ENCODE data around the gene HEXIM2.
"Not testable (repeated sequence)": the region's sequence is repeated elsewhere in the genome, so short reads cannot be mapped to it uniquely, and the experiment has no call there.

The HEXIM2 gene, protein sequence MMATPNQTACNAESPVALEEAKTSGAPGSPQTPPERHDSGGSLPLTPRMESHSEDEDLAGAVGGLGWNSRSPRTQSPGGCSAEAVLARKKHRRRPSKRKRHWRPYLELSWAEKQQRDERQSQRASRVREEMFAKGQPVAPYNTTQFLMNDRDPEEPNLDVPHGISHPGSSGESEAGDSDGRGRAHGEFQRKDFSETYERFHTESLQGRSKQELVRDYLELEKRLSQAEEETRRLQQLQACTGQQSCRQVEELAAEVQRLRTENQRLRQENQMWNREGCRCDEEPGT

DNA sequence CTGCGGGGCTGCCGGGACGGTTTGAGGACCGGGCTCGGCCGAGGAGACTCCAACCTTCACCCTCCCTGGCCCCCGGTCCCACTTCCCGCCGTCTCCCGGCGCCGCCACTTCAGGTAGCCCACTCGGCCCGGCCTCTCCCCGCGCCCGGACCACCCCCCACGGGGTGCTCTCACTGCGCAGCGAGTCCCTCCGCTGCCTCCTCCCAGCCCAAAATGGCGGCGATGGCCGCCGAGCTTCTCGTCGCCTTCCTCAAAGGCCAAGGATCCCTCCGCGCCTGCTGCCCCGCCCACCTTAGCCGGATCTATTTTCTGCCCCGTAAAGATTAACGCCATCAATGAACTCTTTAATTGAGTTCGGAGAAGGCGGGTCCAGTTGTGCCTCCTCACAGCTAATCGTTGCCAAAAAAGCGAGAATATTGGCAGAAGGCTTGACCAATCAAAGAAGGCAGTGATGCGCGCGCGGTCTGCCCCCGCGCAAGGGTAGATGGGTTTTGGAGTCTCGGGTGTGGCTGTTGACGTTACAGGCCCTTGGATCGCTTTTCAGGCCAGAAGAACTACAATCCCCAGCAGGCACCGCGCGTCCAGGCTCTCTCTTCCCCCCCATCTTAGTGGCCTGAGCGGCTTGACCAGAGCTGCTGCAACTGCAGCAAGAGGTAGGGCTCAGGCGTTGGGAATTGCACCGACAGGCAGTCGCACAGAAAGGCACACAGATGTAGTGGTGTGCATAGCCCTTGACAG lies at the start of gene HEXIM2:
Gene HEXIM2 (plus strand): TSS at position 588 of the 737 bp plus-strand sequence. CDS start 919 bp downstream, outside the sequence.
- DNase-seq (ENCODE audit: low read depth) = peak; percentile 96

DNA sequence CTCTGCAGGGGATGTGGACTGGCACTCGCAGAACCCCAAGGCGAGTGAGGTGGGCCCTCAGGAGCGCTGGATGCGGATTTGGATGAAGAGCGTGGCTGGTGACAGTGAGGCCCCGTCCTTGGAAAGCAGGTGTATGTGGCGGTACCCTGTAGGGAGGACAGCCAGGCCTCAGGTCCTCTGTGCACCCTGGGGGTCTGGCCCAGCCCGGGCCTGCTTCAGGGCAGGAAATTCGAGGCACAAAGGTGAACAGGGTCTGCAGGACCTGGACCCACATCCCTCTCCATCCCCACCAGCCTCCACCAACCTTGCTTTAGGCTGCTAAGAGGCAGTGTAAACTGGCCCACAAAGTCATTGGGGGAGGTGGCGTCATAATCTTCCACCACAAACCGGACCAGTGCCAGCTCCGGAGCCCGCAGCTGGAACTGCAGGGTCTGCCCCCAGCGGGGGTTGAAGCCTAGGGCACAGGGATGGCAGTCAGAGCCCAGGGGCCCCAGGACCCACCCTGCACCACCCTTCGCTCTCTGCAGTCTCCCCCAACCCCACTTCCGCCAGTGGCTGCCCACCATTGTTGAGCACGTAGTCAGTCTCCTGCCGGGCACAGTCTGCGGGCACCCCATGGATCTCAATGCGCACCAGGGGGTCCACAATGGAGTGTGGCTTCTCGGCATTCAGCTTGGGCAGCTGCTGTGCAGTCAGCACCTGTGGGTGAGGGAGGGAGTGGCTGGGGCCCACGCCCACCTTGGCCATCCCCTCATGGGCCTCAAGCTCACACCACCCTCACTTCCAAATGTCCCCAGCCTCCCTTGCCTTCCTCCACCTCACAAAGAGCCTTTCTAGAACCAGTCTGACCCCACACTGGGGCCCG lies 48.9 kb upstream of the HEXIM2 start:
- no peak for DNase-seq (ENCODE audit: low read depth)

DNA sequence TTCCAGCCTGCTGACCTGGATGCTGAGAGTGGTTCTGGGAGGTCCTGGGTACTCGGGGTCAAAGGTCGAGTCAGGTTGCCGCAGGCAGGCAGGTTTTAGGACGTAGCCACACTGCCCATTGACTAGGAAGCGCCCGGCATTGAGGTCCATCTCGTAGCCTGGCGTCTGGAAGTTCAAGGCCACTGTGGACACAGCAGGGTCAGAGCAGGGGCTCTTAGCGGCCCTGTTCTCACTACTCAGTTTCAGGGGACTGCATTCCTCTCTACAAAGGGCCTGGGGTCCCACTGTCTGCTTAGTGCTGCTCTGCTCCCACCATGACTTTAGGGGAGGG lies 48.3 kb upstream of the HEXIM2 start:
- no peak for DNase-seq (ENCODE audit: low read depth)

DNA sequence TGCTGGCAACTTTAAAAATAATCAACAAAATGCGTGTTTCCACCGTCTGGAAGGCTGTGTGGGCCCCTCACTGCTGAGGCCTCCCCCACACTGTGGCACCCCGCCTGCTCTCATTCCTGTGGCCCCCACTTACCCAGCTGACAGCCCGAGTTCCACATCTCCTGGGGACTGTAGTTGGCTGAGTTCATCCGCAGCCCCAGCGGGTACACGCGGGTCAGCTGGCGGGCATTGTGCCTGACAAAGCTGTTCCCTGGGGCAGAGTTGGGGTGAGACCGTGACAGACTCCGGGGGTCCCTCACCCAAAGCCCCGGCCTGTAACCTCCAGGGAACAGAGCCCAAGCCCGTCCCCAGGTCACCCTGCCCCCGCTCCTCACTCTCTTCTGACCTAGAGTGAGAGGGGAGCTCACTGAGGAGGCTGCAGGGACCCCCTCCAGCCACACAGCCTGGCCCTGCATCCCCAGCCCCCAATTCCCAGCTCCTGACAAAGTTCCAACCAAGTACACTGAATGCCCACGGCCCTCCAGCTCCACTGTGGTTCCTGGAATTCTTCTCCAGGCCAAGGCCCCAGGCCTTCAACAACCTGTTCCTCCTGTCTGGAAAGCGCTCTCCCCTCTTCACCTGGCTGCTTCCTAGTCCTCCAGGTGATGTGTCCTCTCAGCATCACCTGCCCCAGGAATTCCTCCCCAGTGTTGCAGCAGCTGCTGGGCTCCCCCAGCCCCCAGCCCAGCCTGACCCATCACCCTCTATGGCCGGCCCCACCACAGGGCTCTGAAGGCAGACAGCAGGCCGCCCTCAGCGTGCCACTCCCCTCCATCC lies 47.4 kb upstream of the HEXIM2 start:
- no peak for DNase-seq (ENCODE audit: low read depth)

GRCh38 chr17:45115015-45115625 lies 46.6 kb upstream of the HEXIM2 start:
- no peak for DNase-seq (ENCODE audit: low read depth)

DNA sequence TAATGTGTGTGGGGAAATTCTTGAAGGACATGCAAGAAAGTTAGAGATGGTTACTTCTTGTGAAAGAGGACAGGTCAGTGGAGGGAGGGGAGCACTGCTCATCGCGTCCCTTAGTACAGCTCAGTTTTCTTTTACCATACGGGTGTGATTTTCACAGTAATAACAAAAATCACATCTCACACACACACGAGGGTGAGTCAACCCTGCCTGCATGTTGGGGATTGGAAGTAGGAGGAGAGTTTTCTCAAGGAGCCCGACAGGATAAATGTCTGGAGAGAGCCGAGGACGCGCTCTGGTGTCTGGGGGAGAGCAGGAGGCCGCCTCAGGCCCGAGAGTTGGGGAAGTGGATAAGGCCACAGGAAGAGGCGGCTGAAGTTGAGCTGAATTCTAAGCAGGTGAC lies 45.8 kb upstream of the HEXIM2 start:
- DNase-seq (ENCODE audit: low read depth) = no peak

GRCh38 chr17:45116434-45117016 lies 45.1 kb upstream of the HEXIM2 start:
- no peak for DNase-seq (ENCODE audit: low read depth)

DNA sequence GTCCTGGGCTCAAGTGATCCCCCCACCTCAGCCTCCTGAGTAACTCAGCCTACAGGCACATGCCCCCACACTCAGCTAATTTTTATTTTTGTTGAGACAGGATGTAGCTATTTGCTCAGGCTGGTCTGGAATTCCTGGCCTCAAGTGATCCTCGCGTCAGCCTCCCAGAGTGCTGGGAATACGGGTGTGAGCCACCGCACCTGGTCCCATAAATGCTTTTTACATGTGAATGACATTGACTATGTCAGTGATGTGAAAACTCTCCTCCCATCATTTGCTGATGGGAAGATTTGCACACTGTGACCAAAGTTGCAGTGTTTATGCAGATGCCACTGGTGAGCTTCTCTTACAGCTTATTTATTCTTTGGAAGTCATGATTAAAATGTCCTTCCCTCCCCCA lies 44.3 kb upstream of the HEXIM2 start:
- no peak for DNase-seq (ENCODE audit: low read depth)

- no peak for DNase-seq (ENCODE audit: low read depth)
Measured at GRCh38 chr17:45117848-45118646, 43.6 kb upstream of the HEXIM2 start.

DNA sequence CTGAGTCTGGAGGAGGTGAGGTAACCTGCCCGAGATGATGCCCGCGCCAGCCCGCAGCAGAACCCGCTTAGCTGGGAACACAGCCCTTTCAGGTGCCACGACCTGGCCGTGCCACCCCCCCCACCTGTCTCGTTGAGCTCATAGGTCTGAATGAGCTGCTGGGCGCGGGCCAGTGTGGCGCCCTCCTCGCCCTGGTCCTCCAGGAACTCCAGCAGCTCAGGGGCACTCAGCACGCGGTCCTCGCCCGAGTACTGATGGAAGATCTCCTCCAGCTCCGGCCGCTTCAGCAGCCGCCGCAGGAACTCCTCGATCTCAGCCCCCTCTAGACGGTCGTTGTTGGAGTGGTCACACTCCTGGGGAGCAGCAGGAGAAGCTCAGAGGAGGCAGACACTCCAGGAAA lies 43.0 kb upstream of the HEXIM2 start:
- no peak for DNase-seq (ENCODE audit: low read depth)

GRCh38 chr17:45119964-45120363 lies 41.7 kb upstream of the HEXIM2 start:
- no peak for DNase-seq (ENCODE audit: low read depth)

GRCh38 chr17:45120558-45120957 lies 41.1 kb upstream of the HEXIM2 start:
- DNase-seq (ENCODE audit: low read depth) = no peak

GRCh38 chr17:45121055-45121454 lies 40.6 kb upstream of the HEXIM2 start:
- no peak for DNase-seq (ENCODE audit: low read depth)

- no peak for DNase-seq (ENCODE audit: low read depth)
Measured at GRCh38 chr17:45123076-45123770, 38.5 kb upstream of the HEXIM2 start.

DNA sequence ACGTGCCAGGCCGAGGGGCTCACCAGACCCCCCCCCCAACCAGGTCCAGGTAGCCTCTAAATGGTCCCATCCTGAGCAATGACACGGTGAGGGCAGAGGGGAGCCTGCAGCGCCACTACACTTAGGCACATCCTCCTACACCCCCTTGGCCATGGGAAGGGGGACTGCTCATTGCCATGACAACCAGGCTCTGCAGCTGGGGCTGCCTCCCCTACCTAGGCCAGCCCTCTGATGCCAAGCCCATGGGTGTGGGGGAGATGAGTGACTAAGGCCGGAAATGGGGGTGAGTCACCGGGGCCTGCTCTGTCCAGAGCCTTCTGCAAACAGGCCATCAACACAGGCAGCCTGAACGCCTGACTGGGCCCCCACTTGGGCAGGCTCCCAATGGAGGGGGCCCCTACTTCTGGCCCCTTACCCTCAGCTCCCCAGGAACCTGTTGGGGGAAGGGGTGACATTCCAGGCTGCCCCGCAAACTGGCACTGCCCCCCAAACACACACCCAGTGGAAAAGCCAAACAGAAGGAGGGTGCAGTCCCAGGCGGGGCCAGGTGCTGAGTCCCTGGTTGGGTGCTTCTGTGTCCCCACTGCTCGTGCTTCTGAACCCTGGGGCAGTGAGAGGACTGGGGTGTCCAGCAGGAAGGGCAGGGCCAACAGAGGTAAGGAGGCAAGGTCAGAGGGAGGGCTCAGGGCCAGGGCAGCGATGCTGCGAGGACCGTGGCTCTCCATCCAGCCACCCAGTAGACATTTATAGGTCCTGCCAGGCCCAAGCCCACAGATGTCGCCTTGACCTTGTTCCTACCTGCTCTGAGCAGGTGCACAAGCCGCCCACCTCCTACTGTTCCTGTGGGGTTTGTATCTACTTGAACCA lies 37.5 kb upstream of the HEXIM2 start:
- no peak for DNase-seq (ENCODE audit: low read depth)

GRCh38 chr17:45124797-45125122 lies 36.9 kb upstream of the HEXIM2 start:
- not testable (repeated sequence) for DNase-seq (ENCODE audit: low read depth)

DNA sequence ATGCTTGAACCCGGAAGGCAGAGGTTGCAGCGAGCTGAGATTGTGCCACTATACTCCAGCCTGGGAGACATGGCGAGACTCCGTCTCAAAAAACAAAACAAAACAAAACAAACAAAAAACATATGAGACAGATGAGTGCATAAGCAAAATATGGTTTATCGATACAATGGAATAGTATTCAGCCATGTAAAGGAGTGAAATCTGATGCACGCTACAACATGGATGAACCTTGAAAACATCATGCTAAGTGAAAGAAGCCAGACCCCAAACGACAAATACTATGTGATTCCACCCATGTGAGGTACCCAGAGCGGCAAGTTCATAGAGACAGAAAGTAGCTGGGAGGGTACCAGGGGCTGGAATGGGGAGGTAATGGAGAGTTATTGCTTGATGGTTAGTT lies 36.2 kb upstream of the HEXIM2 start:
- DNase-seq (ENCODE audit: low read depth) = no peak

GRCh38 chr17:45127207-45127547 lies 34.5 kb upstream of the HEXIM2 start:
- no peak for DNase-seq (ENCODE audit: low read depth)

All from activated T-cell treated with anti-CD3 and anti-CD28 coated beads for 1 hour (primary cell).